Measurements from ENCODE around the gene UBE3B.
A peak's percentile ranks its signal among the peaks of the same experiment; 100 is the strongest.

The UBE3B gene

DNA sequence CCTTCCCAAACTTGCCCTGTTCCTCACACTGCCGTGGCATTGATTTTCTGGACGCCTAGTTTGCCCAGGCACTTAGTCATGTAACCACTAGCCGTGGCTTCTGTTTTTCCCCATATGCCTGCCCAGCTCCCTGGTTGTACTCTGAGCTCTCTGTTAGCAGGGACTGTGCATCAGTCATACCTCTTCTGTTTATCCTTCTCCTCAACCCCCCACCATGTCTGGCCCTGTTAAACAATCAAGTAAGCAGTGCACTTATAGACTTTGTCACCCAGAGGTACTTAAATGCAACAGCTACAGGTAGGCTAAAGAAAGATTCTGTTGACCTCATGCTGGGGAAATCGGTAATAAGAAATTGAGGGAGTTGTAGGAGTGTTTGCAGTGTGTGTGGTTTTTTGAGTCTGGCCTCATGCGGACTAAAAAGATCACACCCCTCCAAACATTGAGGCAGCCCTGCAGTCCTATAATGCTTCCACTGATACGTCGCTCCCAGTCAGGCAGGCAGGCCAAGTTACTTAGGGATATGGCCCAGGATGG is 17.0 kb downstream of the UBE3B start:
- no peak for DNase-seq (ENCODE audit: low read depth)

DNA sequence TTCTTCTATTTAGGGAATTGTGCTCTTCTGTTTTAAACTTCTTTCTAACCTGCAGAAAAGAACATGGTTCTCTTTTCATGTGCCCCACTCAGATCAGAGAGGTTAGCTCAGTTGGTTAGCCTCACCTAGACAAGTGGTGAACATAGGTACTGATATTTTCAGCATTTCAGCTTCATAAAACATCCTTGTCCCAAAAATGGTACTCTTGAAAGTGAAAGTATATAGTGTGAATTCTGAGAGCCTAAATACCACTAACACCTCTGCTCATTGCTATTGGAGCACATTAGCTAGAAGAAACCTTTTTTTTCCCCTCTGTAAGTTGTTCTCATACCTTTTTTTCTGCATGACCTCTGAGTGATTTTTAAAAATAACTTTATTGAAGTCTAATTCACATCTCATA is 17.6 kb downstream of the UBE3B start:
- no peak for DNase-seq (ENCODE audit: low read depth)

DNA sequence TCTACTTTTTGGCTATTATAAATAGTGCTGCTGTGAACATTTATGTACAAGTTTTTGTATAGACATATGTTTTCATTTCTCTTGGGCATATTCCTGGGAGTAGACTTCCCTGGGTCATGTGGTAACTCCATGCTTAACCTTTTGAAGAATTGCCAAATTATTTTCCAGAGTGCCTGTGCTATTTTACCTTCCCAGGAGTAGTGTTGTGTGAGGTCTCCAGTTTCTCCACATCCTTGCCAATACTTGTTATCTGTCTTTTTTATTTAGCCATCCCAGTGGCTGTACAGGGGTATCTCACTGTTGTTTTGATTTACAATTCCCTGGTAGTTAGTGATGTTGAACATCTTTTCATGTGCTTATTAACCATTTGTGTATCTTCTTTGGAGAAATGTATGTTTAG is 18.9 kb downstream of the UBE3B start:
- DNase-seq (ENCODE audit: low read depth) = no peak

DNA sequence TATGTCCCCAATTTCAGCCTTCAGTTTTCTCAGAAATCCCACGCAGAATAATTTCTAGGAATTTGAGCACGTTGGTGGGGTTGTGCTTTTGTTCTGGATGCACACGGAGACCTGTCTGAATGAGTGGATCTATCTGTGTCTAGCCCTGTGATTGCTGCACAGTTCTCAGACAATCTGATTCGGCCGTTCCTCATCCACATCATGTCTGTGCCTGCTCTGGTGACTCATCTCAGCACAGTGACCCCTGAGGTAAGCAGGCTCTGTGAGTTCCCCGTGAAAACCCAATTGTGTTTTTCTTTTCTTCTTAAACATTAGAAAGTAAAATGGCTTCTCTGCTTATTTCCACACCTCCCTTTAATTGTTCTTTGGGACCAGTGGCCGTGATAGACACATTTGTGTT is 20.2 kb downstream of the UBE3B start:
- no peak for DNase-seq (ENCODE audit: low read depth)

DNA sequence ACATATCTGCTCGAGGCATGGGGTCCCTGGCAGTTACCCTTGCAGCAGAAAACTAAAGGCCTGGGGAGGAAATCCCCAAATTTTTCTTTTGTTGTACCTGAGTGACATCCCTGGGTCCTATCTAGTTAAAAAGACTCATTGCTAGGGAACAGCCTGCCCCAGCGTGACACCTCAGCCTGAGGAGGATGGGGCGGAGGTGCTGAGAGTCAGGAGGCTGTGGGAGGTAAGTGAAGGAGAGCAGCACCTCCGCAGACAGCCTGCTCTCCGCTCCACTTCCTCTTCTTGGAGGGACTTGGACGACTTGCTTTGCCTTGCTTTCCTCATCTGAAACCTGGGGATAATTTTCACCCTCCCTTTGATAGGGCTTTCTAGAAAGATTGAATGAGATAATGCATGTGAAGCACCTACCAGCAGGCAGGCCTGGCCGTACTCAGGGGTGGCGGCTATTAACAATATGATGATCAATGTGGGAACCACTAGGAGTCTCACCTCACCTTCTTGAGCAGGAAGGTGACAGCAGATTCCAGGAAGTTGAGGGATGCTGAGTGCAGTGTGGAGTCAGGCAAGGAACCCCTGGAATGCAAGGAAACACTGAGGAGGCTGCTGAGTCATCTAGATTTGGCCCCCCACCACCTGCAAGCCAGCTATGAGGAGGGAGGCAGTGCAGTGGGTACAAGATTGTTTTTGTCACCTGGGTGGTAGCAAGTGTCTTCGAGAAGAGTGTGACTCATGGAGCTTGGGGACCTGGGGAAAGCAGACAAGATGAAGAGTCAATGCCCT is 23.2 kb downstream of the UBE3B start:
- DNase-seq (ENCODE audit: low read depth) = no peak

DNA sequence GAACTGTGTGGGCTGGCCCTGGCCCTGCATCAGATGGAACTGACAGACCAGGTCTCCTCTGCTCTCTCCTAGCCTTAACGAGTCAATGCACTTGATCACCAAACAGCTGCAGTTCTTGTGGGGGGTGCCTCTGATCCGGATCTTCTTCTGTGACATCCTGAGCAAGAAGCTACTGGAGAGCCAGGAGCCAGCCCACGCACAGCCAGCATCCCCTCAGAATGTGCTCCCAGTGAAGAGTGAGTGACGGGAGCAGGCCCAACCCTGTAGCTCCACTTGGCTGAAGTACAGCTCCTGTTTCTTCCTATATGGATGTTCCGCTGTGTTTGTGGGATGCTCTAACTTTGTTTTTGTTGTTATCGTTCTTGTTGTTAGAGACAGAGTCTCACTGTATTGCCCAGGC is 23.9 kb downstream of the UBE3B start:
- no peak for DNase-seq (ENCODE audit: low read depth)

DNA sequence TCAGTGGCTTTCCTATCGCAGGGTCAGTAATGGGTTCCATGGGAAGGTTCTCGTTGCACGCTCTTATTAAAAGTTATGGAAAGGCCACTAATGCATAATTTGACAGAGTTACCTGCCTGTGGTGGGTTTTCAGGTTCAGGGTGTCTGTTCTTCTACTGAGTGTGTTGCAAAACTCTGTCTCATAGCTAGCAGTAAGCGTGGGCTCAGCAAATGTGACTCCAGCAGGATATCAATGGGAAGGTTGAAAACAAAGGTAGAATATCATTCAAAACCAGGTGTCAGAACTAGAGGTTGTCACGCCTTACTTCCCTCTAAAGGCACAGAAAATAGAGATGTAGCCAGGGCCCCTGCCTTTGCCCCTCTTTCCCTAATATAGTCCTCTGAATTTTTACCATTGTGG is 24.9 kb downstream of the UBE3B start:
- no peak for DNase-seq (ENCODE audit: low read depth)

DNA sequence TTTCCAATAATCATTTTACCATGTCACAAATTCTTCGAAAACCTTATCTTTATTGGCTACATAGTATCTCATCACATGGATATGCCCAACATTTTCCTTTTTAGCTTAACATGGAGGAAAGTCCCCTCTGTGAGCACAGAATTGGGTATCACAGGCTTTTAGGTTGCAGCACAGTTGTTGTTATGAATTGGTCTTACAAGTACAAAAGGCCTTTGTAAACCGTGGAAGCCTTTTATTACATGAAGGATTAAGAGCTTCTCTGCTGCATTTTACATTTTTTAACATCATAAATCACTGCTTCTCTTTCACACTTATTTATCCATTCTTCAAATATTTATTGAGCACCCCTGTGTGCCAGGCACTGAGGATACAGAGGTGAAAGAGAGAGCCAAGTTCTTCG is 26.2 kb downstream of the UBE3B start:
- DNase-seq (ENCODE audit: low read depth) = no peak

DNA sequence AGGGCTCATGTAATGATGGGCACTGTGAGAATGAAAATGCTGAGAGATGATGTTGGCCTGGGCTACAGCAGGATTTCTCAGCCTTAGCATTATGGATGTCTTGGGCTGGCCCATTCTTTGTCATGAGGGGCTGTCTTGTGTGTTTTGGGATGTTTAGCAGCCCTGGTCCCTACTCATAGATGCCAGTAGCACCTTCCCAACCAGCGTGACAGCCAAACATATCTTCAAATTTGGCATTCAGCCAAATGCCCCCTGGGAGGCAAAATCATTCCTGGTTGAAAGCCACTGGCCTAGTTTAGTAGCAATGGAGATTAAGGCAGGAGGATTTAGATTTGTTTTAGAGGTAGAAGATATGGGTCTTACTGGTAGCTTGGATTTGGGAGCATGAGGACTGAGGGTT is 26.6 kb downstream of the UBE3B start:
- no peak for DNase-seq (ENCODE audit: low read depth)

DNA sequence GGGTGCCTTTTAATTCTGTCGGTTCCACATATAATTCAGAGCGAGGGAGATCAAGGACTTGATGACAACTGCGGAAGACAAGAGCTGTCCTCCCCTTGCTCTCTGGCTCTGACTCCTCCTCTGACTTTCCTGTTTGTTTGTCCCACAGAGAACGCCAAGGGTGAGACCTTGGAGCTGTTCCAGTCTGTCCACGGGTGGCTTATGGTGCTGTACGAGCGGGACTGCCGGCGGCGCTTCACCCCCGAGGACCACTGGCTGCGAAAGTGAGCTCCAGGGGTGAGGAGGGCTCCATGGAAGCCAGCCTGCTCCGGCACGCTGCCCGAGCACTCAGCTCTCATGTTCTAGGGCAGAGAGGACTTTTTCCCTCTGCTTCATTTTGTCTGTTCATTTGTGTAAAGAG is 32.8 kb downstream of the UBE3B start:
- DNase-seq (ENCODE audit: low read depth) = no peak

DNA sequence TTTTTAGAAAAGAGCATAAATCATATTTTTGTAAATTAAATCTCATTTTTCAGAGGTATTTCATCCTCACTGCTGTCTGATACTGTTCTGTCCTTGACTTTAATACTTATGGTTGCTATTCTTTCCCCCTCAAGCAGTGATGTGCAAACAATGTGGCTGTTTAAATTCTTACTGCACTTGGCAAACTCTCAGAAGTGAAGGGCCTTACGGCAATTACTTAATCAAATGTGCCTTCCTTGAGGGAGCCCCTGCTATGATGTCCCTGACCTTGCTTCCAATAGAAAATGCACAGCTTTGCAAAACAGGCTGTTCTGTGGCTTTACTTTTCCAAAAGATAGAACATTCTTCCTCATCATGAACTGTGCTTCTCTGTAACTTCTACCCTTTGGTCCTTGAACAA is 35.2 kb downstream of the UBE3B start:
- no peak for DNase-seq (ENCODE audit: low read depth)

DNA sequence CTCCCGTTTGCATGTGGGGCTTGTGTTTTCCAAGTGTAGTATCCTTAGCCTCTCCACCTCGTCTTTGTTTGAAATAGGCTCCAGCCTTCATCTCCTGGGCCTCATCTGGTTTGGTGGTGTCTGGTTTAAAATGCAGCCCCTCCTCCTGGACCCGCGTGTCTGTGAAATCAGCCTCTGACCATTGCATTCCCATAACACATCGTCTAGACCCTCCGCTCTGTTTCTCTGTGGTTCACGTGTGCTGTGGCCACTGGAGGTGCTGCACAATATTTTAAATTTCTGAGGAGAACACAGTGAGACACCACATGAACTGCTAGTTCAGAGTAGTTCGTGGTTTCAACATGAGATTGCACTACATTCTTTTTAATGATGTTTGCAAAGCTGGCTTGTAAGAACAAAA is 35.6 kb downstream of the UBE3B start:
- DNase-seq (ENCODE audit: low read depth) = no peak

DNA sequence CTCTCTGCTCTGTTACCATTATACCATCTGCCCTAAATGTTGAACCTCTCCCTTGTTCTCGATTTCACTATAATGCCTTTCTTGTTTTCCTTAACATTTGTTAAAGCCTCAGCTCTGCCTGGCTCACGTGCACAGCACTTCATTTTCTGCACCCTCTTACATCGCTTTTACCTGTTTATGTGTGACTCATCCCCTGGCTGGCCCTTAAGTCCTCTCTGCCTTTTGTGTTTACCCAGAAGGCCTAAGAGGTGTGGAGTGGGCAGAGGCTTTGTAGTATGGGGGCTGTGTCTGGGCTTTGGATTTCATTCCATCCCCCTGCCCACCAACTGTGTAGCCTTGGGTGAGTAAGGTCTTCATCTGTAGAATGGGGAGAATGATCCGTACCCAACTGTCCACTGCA is 36.5 kb downstream of the UBE3B start:
- no peak for DNase-seq (ENCODE audit: low read depth)

DNA sequence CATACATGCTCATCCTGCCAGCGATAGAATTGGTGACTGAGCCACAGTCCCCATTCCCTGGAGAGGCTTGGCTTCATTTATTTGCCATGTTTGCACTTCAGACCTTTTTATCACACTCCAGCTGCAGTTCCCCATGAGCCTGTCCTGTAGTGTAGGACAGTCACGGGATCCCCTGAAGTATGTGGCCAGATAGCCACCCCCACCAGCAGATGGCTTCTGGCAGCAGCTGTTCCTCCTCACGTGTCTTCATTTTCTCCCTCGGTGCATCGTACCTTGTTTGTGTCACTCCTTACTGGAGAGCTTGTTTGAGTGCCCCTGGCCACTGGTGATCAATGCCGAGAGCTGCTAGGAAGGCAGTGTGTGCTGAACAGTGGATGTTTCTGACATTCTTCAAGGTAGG is 40.2 kb downstream of the UBE3B start:
- no peak for DNase-seq (ENCODE audit: low read depth)

DNA sequence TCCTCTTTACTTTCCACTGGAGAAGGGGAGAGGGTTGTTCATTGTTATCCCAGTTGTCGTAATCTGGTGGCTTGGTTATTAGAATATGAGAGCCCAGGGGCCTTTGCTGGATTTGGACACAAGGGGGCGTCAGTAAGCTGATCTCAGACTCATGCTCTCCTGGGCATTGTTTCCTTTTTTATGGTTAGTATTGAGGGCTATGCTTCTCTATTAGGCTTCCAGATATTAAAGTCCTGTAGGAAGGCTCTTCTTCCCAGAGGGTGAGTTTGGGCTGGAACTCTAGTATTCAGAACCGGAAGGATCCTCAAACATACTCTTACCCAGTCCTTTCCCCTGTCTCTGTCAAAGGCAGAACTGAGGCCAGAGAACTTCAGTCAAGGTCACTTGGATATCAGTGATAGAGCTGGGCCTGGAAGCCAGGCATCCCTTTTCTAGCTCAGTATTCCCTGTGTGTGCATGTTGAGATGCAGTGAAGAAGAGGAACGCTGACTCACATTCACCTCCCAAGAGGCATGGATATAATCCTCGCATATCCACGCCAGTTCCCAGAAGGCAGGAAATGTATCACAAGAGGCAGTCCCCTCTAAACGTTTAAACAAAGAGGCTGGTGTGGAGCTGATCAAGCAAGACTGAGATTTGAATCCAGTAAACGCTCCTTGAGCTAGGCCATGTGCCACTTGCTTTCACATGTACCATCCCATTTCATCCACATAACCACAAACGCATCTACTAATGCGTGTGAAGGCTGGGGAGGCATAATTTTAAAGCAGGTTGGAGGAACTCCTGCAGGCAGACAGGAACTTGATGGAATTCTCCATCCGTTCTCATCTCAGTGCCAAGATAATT is 41.6 kb downstream of the UBE3B start:
- peak; percentile 33 for DNase-seq (ENCODE audit: low read depth)

DNA sequence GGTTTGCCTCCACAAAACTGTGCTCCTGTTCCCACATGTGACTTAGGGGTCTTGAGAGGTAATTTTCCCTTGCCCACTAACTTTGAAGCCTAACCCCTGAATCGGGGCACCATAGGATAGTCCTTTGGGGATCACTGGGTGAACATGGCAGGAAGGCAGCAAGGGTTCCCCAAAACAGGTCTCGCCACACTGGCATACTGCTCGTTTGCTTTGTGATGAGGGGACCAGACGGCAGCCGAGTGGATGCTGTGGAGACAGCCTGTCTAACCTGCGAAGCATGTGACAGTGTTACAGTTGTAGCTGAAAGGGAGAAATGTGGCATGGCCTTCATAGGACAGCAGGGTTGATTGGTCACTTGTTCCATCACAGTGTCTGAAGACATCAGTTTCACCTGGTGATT is 42.4 kb downstream of the UBE3B start:
- no peak for DNase-seq (ENCODE audit: low read depth)

DNA sequence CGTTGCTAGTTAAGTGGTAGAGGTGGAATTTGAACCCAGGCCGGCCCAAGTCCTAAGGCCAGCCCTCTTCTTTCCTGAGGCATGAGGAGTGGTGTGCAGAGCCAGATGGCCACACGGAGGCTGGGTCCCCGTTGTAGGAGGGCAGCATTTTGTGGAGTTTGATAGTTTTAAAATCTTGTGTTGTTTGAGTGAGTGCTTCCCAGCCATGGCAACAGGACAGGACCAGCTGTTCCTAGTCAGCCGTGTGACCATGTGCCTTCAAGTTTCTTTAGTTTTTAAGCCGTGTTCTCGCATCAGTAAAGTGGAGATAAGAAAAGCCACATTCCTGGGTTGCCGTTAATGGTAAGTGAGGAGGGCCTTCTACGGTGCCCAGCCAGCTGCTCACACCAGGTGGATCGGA is 44.4 kb downstream of the UBE3B start:
- no peak for DNase-seq (ENCODE audit: low read depth)

DNA sequence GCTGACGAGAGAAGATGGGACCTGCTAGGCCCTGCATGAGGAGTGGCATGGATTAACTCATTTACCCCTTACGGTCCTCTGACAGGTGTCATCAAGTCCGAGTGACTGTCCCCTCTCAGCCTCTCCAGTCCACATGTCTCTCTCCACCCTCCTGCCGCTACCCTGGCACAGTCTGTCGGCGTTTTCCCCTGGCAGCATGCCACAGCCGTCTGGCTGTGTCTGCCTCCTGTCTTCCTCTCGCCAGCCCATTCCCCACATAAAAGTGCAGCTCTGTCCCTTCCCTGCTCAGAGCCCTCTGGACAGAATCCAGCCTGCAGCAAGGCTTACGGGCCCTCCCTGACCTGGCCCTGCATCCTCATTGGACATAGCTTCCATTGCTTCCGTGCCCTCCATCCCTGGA is 45.6 kb downstream of the UBE3B start:
- DNase-seq (ENCODE audit: low read depth) = no peak

DNA sequence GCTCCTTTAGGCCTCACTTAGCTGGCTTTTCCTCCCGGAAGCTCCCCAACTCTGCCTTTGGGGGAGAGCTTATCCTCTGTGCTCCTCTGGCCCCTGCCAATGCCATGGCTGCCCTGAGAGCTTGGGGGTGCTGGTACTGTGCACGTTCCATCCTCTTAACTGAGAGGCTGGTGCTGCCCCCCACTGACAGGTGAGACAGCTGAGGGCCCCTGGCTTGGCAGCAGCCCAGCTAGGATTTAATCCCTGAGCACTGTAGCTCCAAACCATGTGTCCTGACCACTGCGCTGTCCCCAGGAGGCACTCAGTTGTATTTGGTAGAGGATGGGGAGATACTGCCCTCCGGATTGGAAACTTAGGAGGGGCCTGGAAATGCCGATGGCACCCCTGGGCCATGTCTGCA is 46.1 kb downstream of the UBE3B start:
- DNase-seq (ENCODE audit: low read depth) = no peak

DNA sequence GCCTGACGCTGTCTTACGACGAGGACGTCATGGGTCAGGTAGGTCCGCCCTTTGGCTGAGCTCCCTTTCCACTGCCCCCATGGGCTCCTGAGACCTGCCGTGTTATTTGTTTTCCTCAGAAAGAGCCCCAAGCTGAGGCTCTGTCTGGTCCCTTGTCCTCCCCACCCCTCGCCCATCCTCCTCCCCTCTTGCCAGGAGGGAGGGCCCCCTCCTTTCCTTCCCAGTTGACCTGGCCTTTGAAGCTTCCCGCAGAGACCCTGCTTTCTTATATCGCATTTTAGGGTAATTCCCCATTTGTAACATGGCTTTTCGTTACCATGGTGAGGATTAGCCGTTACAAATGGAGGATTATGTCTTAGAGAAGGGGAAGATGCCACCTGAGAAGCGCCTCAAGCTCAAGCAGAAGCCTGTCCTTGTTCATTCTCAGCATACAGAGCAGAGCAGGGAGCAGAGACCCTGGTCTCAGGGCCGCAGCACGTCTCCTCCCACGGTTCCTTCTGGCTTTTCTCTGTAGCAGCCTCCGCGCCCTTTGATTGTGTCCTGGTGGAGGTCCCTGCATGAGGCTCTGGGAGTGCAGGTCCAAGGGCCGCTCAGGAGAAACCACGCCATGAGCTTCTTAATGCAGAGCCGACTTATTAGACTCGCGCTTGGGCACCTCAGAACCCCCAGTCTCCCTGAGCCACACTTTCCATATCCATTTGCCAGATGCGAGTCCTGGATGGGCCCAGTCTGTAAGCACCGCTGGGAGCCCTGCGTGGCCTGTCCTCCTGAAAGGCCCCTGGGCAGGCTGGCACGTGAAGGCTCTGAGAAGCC is 47.2 kb downstream of the UBE3B start:
- DNase-seq (ENCODE audit: low read depth) = no peak

DNA sequence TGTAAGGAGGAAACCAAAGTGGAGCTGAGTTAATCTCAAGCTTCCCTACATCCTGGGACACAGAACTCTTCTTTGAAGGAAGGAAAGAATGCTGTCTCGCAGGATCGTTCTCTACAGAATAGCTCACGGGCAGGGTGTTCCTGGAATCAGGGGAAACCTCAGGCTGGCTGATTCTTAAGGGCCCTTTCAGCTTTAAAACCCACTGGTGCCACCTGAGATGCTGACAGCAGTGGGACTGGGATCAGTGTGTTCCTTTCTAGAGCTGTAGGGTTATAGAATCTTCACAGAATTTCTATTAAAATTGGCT is 47.8 kb downstream of the UBE3B start:
- no peak for DNase-seq (ENCODE audit: low read depth)

DNA sequence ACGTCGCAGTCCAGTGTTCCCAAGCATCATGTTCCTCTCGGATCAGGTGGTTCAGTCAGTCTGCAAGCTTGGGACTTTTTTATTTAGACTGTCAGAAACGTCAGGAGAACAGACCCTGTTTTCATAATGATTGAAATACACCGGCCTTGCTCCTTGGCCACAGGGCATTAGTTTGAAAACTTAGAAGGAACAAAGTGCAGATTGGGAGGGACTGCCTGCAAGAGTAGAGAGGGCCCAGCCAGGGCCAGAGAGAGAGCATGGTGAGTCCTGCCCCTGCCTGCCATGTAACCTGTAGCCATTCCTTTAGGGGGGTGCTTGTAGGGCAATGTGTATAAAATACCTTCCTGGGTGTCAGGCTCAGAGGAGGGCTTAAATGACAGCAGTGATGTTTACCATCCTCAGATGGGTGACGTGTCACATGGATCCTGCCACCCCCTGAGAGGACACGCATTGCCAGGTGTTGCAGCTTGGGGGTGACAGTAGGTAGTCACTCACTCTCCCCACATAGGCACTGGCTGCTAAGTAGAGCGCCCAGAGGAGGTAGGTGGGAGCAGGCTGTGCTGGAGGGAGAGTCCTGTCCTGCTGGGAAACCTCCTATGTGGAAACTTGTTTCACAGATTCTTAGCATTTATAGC is 50.2 kb downstream of the UBE3B start:
- DNase-seq (ENCODE audit: low read depth) = no peak

All from activated gamma-delta T cell treated with anti-CD3 and anti-CD28 coated beads, Interleukin-2, amount 50 U/mL, for 16 hours (primary cell).